B cell (primary cell): ENCODE measurements around the gene DDX54.

Experiments used
- CTCF ChIP-seq: fragments of 200-600 bp; IDR thresholded peaks from one replicate; pipeline ENCODE4 v1.8.0; 2022; ENCODE audit warnings: antibody characterized with exemption, mild to moderate bottlenecking
- EZH2 ChIP-seq: IDR thresholded peaks from 2 replicates; pipeline ENCODE4 v1.6.1; 2012; ENCODE audit warnings: borderline replicate concordance, low read depth, mild to moderate bottlenecking, moderate library complexity, low read length; ENCODE audit not compliant: insufficient read depth, poor library complexity, severe bottlenecking

- TF ChIP-seq CTCF (no peak), EZH2 (no peak)
These were observed 14.4 kb downstream of the DDX54 start for GRCh38 chr12:113170926-113171325.
